Glutamatergic neuron (in vitro differentiated cells): ENCODE measurements around the gene NTM. TPM values are rescaled to one million over a fixed set of nuclear protein-coding genes. Genes with fewer than 3 reads are reported as not detected.

Source experiments
- DNase-seq: peaks from one replicate; pipeline ENCODE4 v3.0.0; 2022
- H3K27ac Mint-ChIP-seq: one replicate; pipeline ENCODE4 v1.8.0; 2020; ENCODE audit warnings: mild to moderate bottlenecking, mixed read lengths, inconsistent platforms; ENCODE audit not compliant: unreplicated experiment
- H3K27me3 Mint-ChIP-seq: one replicate; pipeline ENCODE4 v1.8.0; 2020; ENCODE audit warnings: mild to moderate bottlenecking, moderate library complexity, mixed read lengths, inconsistent platforms; ENCODE audit not compliant: unreplicated experiment
- H3K36me3 Mint-ChIP-seq: one replicate; pipeline ENCODE4 v1.8.0; 2020; ENCODE audit warnings: mild to moderate bottlenecking, mixed read lengths, inconsistent platforms; ENCODE audit not compliant: unreplicated experiment
- H3K4me1 Mint-ChIP-seq: one replicate; pipeline ENCODE4 v1.8.0; 2020; ENCODE audit warnings: mild to moderate bottlenecking, low read depth, mixed read lengths, inconsistent platforms; ENCODE audit not compliant: unreplicated experiment
- H3K4me3 Mint-ChIP-seq: one replicate; pipeline ENCODE4 v1.8.0; 2020; ENCODE audit warnings: mild to moderate bottlenecking, mixed read lengths, inconsistent platforms; ENCODE audit not compliant: unreplicated experiment
- H3K9me3 Mint-ChIP-seq: one replicate; pipeline ENCODE4 v1.8.0; 2020; ENCODE audit warnings: mild to moderate bottlenecking, moderate library complexity, mixed read lengths, inconsistent platforms; ENCODE audit not compliant: unreplicated experiment
- CTCF ChIP-seq: fragments of 200-600 bp; sonication (generic); IDR thresholded peaks from one replicate; pipeline ENCODE4 v1.5.0; 2021; ENCODE audit not compliant: partially characterized antibody, unreplicated experiment
- total RNA-seq: library from RNA; stranded (reverse); fragmentation: NEBNext Ultra II Directional; extraction: Animal tissue kit (Norgen Biotek cat#: 25700); gene quantifications from one replicate; pipeline ENCODE4 v1.2.1, GENCODE V29; 2021; ENCODE audit not compliant: unreplicated experiment

NTM gene
- total RNA-seq, 1 donor from 2014 or later = 1.2 TPM

GRCh38 chr11:132057266-132057665 is 686.9 kb downstream of the NTM start:
- no peaks in the 10 kb centered on the region for H3K9me3 Mint-ChIP-seq
- no peak overlapping the region for H3K4me3 Mint-ChIP-seq
- H3K27ac Mint-ChIP-seq = no peak overlapping the region
- DNase-seq = no peak
- peaks cover 2% of the 10 kb centered on the region for H3K27me3 Mint-ChIP-seq
- no peaks in the 10 kb centered on the region for H3K36me3 Mint-ChIP-seq
- no peak for TF ChIP-seq CTCF
- no peaks in the 10 kb centered on the region for H3K4me1 Mint-ChIP-seq

- H3K4me1 Mint-ChIP-seq = no peaks in the 10 kb centered on the region
- no peaks in the 10 kb centered on the region for H3K9me3 Mint-ChIP-seq
- no peak for TF ChIP-seq CTCF
- no peak overlapping the region for H3K4me3 Mint-ChIP-seq
- no peak overlapping the region for H3K27ac Mint-ChIP-seq
- H3K36me3 Mint-ChIP-seq = no peaks in the 10 kb centered on the region
- H3K27me3 Mint-ChIP-seq = no peaks in the 10 kb centered on the region
- no peak for DNase-seq
These were observed 687.9 kb downstream of the NTM start for GRCh38 chr11:132058211-132058772.

GRCh38 chr11:132060567-132060966 is 690.2 kb downstream of the NTM start:
- Mint-ChIP-seq H3K4me1 (no peaks in the 10 kb centered on the region), H3K9me3 (no peaks in the 10 kb centered on the region), H3K27me3 (no peaks in the 10 kb centered on the region), H3K36me3 (no peaks in the 10 kb centered on the region), H3K4me3 (no peak overlapping the region), H3K27ac (no peak overlapping the region)
- TF ChIP-seq CTCF = no peak
- no peak for DNase-seq

GRCh38 chr11:132062031-132062430 is 691.6 kb downstream of the NTM start:
- no peak overlapping the region for H3K4me3 Mint-ChIP-seq
- H3K4me1 Mint-ChIP-seq = no peaks in the 10 kb centered on the region
- peaks cover 10% of the 10 kb centered on the region for H3K36me3 Mint-ChIP-seq
- no peak for TF ChIP-seq CTCF
- no peaks in the 10 kb centered on the region for H3K27me3 Mint-ChIP-seq
- H3K27ac Mint-ChIP-seq = no peak overlapping the region
- H3K9me3 Mint-ChIP-seq = peaks cover 2% of the 10 kb centered on the region
- DNase-seq = no peak

GRCh38 chr11:132062541-132062940 is 692.1 kb downstream of the NTM start:
- no peaks in the 10 kb centered on the region for H3K4me1 Mint-ChIP-seq
- peaks cover 10% of the 10 kb centered on the region for H3K36me3 Mint-ChIP-seq
- no peak for TF ChIP-seq CTCF
- H3K27me3 Mint-ChIP-seq = no peaks in the 10 kb centered on the region
- H3K4me3 Mint-ChIP-seq = no peak overlapping the region
- DNase-seq = no peak
- peaks cover 2% of the 10 kb centered on the region for H3K9me3 Mint-ChIP-seq
- H3K27ac Mint-ChIP-seq = no peak overlapping the region
